WTC11 (cell line): ENCODE measurements around the gene UGT1A3.

ENCODE experiments used
- CBFB ChIP-seq: sonication (generic); formaldehyde crosslinking; IDR thresholded peaks from 2 replicates; pipeline ENCODE4 v1.8.1; 2022; ENCODE audit warnings: mild to moderate bottlenecking, low read depth, missing genetic modification reagents
- FOXJ3 ChIP-seq: sonication (generic); formaldehyde crosslinking; IDR thresholded peaks from 2 replicates; pipeline ENCODE4 v1.9.0; 2021; ENCODE audit warnings: missing genetic modification reagents, mild to moderate bottlenecking, borderline replicate concordance
- RELA ChIP-seq: sonication (generic); formaldehyde crosslinking; IDR thresholded peaks from 2 replicates; pipeline ENCODE4 v1.8.1; 2022; ENCODE audit warnings: missing genetic modification reagents, mild to moderate bottlenecking, borderline replicate concordance
- SOX15 ChIP-seq: fragments of 250-450 bp; sonication (Bioruptor Pico); IDR thresholded peaks from 2 replicates; pipeline ENCODE4 v1.9.0; 2021; ENCODE audit warnings: mild to moderate bottlenecking
- SP1 ChIP-seq: sonication (generic); formaldehyde crosslinking; conservative IDR thresholded peaks from 2 replicates; pipeline ENCODE4 v1.8.1; 2022; ENCODE audit warnings: missing genetic modification reagents
- ZNF121 ChIP-seq: sonication (generic); formaldehyde crosslinking; IDR thresholded peaks from 2 replicates; pipeline ENCODE4 v1.8.0; 2023; ENCODE audit warnings: missing genetic modification reagents
- TF ChIP-seq, protein P1 (sequence below): sonication (generic); formaldehyde crosslinking; IDR thresholded peaks from 2 replicates; pipeline ENCODE4 v1.8.0; 2022; ENCODE audit warnings: mild to moderate bottlenecking, missing genetic modification reagents
- TF ChIP-seq, protein P2 (sequence below): fragments of 200-600 bp; IDR thresholded peaks from 2 replicates; pipeline ENCODE4 v1.8.0; 2022; ENCODE audit warnings: antibody characterized with exemption
- TF ChIP-seq, protein P3 (sequence below): sonication (generic); formaldehyde crosslinking; IDR thresholded peaks from 2 replicates; pipeline ENCODE4 v1.8.0; 2022; ENCODE audit warnings: mild to moderate bottlenecking, missing genetic modification reagents
- TF ChIP-seq, protein P4 (sequence below): sonication (generic); formaldehyde crosslinking; IDR thresholded peaks from 2 replicates; pipeline ENCODE4 v1.8.1; 2022; ENCODE audit warnings: mild to moderate bottlenecking, moderate library complexity, missing genetic modification reagents
- TF ChIP-seq, protein P5 (sequence below): sonication (generic); formaldehyde crosslinking; IDR thresholded peaks from 2 replicates; pipeline ENCODE4 v1.8.0; 2022; ENCODE audit warnings: mild to moderate bottlenecking, missing genetic modification reagents
- TF ChIP-seq, protein P6 (sequence below): sonication (generic); formaldehyde crosslinking; IDR thresholded peaks from 2 replicates; pipeline ENCODE4 v1.8.1; 2023; ENCODE audit warnings: mild to moderate bottlenecking, missing genetic modification reagents, moderate library complexity

DNA sequence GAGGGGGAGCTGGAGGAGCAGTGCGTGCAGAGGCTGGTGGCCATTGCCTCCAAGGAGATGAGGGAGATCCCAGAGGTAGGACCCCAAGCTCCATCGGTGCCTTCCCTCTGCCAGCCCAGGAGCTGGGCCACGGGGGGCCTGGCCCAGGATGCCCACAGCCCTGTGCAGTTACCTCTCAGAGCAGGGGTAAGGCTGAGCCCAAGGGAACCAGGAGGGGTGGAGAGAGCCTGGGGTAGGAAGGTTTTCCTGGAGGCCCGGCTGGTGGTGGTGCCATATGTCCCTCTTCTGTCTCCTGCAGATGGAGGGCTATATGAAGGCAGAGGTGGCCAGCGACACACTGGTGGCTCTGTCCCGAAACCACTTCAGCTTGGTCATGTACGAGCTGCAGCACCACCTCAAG, 60.7 kb downstream of the UGT1A3 start:
- TF ChIP-seq FOXJ3 (CRISPR knock-in tag) (no peak), RELA (CRISPR knock-in tag) (no peak), SP1 (no peak), ZNF121 (CRISPR knock-in tag) (no peak), CBFB (no peak), SOX15 (CRISPR knock-in tag) (no peak)
- TF ChIP-seq, protein P1, sequence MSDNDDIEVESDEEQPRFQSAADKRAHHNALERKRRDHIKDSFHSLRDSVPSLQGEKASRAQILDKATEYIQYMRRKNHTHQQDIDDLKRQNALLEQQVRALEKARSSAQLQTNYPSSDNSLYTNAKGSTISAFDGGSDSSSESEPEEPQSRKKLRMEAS: no peak
- TF ChIP-seq, protein P2, sequence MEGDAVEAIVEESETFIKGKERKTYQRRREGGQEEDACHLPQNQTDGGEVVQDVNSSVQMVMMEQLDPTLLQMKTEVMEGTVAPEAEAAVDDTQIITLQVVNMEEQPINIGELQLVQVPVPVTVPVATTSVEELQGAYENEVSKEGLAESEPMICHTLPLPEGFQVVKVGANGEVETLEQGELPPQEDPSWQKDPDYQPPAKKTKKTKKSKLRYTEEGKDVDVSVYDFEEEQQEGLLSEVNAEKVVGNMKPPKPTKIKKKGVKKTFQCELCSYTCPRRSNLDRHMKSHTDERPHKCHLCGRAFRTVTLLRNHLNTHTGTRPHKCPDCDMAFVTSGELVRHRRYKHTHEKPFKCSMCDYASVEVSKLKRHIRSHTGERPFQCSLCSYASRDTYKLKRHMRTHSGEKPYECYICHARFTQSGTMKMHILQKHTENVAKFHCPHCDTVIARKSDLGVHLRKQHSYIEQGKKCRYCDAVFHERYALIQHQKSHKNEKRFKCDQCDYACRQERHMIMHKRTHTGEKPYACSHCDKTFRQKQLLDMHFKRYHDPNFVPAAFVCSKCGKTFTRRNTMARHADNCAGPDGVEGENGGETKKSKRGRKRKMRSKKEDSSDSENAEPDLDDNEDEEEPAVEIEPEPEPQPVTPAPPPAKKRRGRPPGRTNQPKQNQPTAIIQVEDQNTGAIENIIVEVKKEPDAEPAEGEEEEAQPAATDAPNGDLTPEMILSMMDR: no peak
- TF ChIP-seq, protein P3, sequence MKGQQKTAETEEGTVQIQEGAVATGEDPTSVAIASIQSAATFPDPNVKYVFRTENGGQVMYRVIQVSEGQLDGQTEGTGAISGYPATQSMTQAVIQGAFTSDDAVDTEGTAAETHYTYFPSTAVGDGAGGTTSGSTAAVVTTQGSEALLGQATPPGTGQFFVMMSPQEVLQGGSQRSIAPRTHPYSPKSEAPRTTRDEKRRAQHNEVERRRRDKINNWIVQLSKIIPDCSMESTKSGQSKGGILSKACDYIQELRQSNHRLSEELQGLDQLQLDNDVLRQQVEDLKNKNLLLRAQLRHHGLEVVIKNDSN (CRISPR knock-in tag): no peak
- TF ChIP-seq, protein P4, sequence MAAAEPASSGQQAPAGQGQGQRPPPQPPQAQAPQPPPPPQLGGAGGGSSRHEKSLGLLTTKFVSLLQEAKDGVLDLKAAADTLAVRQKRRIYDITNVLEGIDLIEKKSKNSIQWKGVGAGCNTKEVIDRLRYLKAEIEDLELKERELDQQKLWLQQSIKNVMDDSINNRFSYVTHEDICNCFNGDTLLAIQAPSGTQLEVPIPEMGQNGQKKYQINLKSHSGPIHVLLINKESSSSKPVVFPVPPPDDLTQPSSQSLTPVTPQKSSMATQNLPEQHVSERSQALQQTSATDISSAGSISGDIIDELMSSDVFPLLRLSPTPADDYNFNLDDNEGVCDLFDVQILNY (CRISPR knock-in tag): no peak
- TF ChIP-seq, protein P5, sequence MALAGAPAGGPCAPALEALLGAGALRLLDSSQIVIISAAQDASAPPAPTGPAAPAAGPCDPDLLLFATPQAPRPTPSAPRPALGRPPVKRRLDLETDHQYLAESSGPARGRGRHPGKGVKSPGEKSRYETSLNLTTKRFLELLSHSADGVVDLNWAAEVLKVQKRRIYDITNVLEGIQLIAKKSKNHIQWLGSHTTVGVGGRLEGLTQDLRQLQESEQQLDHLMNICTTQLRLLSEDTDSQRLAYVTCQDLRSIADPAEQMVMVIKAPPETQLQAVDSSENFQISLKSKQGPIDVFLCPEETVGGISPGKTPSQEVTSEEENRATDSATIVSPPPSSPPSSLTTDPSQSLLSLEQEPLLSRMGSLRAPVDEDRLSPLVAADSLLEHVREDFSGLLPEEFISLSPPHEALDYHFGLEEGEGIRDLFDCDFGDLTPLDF (CRISPR knock-in tag): no peak
- TF ChIP-seq, protein P6, sequence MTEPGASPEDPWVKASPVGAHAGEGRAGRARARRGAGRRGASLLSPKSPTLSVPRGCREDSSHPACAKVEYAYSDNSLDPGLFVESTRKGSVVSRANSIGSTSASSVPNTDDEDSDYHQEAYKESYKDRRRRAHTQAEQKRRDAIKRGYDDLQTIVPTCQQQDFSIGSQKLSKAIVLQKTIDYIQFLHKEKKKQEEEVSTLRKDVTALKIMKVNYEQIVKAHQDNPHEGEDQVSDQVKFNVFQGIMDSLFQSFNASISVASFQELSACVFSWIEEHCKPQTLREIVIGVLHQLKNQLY (CRISPR knock-in tag): no peak
